Muscle of arm (tissue), 12 donors: ENCODE data around the gene FRMD5. TPM values are rescaled to one million over a fixed set of nuclear protein-coding genes. Genes with fewer than 3 reads are reported as not detected.
"Not testable (repeated sequence)": the region's sequence is repeated elsewhere in the genome, so short reads cannot be mapped to it uniquely, and the experiment has no call there.

Source experiments
- DNase-seq: peaks from one replicate; pipeline ENCODE4 v3.0.0-alpha.2; 2013
- polyA plus RNA-seq, 12 donors: library from polyadenylated mRNA; unstranded; fragments of 120-200 nt; gene quantifications; one replicate each; pipeline ENCODE4 v1.2.1, GENCODE V29; 2013; ENCODE audit not compliant: insufficient read length in 12 of 12

FRMD5 gene
- polyA plus RNA-seq, 12 donors: 0.22 to 2.0 (median 0.57) TPM; not detected in 1

- DNase-seq: not testable (repeated sequence)
Observed at GRCh38 chr15:44032820-44033219, 162.3 kb downstream of the FRMD5 start.

DNA sequence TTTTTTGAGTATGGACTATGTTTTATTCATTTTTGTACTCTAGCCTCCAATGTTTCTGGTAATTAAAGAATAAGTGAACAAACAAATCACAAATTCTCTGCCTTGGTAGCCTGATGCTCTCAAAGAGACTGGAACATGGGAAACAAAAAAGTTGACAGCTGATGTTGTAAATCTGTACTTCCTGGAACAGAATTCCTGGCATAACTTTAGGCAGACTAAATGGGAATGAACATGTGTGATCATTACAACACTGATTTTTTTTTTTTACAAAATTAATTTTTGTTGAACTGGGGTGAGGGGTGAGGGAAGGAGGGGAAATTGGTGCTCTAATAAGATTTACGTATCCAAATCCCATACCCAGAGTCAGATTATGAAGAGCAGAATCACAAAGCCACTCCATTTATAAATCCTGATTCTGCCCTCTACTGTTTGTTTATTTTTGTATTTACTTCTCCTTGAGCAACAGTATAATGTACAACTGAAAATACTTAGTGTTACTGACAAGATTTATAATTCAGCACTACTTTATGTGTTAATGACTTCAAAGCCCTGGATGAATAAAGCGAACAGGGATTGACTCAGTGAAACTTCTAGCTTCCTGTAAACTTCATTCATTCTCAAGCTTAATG lies 165.0 kb downstream of the FRMD5 start:
- DNase-seq: no peak

- DNase-seq: no peak
Observed at GRCh38 chr15:44029003-44029402, 166.1 kb downstream of the FRMD5 start.

DNA sequence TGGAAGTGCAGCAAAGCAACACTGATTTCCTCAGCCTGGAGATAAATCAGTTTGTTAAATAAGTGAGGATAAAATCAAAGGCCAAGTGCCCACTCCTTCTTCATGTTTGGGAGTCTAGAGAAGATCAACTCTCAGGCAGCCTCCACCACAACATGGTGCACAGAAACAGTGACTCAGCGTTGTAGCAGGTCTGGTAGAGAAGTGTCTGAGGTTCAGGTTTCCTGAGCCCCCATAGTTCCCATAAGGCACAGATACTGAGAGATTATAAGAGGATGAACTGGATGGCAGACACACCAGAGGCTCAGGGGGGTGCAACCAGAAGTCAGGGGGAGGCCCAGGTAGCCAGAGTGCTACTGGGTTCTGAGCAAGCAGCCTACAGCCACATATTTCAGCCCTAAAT lies 166.7 kb downstream of the FRMD5 start:
- no peak for DNase-seq

- no peak for DNase-seq
Observed at GRCh38 chr15:44024155-44024554, 170.9 kb downstream of the FRMD5 start.

DNA sequence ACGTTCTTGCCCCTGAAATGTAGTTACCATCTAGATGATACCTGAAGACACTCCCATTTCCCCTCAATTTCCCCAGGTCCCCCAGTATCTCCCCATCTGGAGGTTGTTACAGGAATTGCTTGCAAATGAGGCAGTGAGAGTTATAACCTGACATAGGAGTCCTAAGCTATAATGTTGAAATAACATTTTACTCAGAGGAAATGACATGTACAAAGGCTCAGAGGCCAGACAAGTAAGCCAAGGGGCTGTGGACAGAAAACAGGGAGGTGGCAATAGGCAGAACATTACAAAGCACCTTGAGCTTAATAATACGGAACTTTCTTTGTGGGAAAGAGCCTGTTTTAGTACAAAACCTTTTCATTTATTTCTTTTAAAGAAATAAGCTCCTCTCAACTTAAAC lies 171.9 kb downstream of the FRMD5 start:
- DNase-seq: no peak

GRCh38 chr15:44018151-44018550 lies 176.9 kb downstream of the FRMD5 start:
- no peak for DNase-seq

- peak; percentile 43 for DNase-seq
Observed at GRCh38 chr15:44015545-44016305, 179.3 kb downstream of the FRMD5 start.

GRCh38 chr15:44011238-44011854 lies 183.7 kb downstream of the FRMD5 start:
- DNase-seq: no peak

DNA sequence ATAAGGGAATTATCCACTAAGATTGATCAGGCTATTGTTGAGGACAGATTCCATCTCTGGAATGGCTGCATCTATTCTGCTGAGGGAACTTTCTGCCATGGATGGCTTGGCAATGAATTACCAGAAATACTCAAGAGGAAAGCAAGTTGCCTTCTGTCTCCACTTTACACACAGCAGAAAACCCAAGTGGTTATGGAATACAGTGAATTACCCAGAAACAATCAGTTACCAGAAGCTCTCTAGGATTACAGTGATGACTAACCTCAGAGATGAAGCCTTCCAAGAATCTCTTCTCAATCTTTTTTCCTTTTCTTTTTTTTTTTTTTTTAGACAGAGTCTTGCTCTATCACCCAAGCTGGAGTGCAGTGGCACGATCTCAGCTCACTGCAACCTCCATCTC lies 185.0 kb downstream of the FRMD5 start:
- no peak for DNase-seq

DNA sequence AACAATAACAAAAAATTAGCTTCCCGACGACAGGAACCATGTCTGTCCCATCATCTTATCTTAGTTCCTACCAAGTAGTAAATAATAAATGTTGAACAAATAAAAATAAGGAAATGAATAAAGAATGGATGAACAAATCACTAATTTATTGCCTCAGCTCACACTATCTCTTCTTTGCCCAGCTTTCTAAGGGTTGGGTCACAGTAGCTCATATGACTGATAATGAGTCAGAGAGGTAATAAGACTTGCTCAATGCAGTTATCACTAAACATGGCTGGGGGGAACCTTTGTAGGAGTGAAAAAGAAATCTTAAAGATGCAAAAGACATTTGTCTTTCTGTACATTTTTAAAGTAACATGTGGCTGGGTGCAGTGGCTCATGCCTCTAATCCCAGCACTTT lies 186.0 kb downstream of the FRMD5 start:
- DNase-seq: no peak

GRCh38 chr15:44000248-44000647 lies 194.8 kb downstream of the FRMD5 start:
- peak; percentile 57 for DNase-seq

- peak; percentile 16 for DNase-seq
Observed at GRCh38 chr15:43998607-43999006, 196.5 kb downstream of the FRMD5 start.

DNA sequence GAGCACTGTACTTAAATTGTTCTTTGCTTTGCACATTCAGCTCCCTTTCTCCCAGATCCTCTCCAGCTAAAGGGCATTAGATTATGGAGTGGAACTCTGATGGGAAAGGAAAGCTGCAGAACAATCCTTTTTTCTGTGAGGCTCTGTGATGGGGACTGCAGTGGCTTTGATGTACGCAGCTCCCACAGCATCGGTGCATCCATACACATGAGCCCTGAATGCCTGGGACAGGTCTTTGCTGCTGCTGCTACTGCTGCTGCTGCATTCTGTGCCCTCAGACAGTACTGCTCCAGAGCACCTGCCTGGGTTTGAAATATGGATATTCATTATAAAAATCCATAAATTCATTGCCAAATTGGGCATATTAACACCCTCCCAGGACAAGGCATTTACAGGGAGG lies 203.9 kb downstream of the FRMD5 start:
- no peak for DNase-seq

DNA sequence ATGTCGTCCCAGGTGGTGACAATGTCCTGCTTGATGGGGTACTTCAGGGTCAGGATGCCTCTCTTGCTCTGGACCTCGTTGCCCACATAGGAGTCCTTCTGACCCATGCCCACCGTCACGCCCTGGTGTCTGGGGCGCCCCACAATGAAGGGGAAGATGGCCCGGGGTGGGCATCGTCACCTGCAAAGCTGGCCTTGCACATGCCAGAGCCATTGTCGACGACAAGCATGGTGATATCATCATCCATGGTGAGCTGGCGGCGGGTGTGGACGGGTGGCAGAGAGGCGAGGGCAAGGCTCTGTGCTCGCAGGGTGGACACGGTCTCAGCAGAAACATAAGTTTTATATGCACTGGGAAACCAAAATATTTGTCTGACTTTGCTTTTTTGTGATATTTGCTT lies 205.1 kb downstream of the FRMD5 start:
- DNase-seq: no peak

GRCh38 chr15:43988900-43989299 lies 206.2 kb downstream of the FRMD5 start:
- DNase-seq: no peak

DNA sequence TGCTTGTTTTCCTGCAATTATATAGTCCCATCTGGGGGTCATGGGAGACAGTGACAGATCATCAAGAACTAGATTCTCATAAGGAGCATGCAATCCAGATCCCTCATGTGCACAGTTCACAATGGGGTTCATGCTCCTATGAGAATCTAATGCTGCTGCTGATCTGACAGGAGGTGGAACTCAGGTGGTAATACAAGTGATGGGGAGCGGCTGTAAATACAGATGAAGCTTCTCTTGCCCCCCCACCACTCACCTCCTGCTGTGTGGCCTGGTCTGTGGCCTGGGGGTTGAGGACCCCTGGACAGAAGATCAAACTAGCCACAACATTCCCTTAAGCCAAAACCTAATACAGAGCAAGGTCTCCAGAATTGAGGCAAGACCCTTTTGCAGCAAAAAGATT lies 207.1 kb downstream of the FRMD5 start:
- no peak for DNase-seq

- no peak for DNase-seq
Observed at GRCh38 chr15:43985976-43986680, 208.9 kb downstream of the FRMD5 start.

DNA sequence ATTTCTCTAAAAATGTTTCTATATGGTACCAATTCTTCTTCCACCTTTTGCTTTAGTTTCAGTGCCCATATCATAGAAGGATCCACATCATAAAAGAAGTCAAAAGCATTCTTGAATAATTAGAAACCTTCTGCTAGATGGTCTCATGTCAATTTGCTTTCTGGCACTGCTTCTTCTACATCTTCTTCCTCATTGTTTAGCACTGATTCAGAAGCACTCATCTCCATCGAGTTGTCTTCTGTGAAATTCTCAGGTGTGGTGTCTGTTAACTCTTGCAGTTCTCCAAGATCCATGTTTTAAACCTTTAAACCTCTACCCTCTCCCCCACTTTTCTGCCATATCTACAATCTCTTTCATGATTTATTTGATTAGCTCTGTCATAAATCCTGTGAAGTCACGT lies 213.5 kb downstream of the FRMD5 start:
- DNase-seq: no peak

- no peak for DNase-seq
Observed at GRCh38 chr15:43977072-43977884, 217.8 kb downstream of the FRMD5 start.

DNA sequence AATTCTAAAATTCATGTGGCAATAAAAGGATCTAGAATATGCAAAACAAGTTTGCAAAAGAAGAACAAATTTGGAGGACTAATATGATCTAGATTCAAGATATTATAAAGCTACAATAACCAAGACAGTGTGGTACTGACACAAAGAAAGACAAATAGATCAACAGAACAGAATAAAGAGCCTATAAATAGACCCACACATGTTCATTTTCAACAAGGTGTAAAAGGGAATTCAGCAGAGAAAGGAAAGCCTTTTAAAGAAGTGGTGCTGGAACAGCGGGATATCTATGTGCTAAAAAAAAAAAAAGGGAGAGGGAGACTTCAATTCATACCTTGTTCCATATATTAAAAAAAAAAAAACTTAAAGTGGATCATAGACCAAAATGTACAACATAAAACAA lies 219.3 kb downstream of the FRMD5 start:
- no peak for DNase-seq

- DNase-seq: no peak
Observed at GRCh38 chr15:43975326-43975725, 219.7 kb downstream of the FRMD5 start.
